IMR-90 (cell line): Measurements from ENCODE around the gene SMIM22. TPM values are rescaled to one million over a fixed set of nuclear protein-coding genes. Genes with fewer than 3 reads are reported as not detected.

Experiments
- ATAC-seq: fragments of 200-7000 bp; cut with Tn5 transposase; 2 replicates; pipeline ENCODE4 v1.9.1; 2020; ENCODE audit warnings: low read depth, mild to moderate bottlenecking, moderate library complexity
- BruUV-seq: library from RNA; stranded (reverse); fragments of 400-500 nt; replicated peaks from 2 replicates; lab custom pipeline; 2021; lab: Mats Ljungman, UMichigan
- CTCF ChIA-PET: fragments of 300-600 bp; formaldehyde crosslinking; extraction: SDS; loops from one replicate; lab custom pipeline; 2021; ENCODE audit warnings: antibody characterized with exemption; lab: Yijun Ruan, JAX
- POLR2A ChIA-PET: fragments of 300-600 bp; sonication (Branson Sonifier 250); formaldehyde crosslinking; loops from one replicate; lab custom pipeline; 2022; ENCODE audit warnings: antibody characterized with exemption; ENCODE audit not compliant: unreplicated experiment; lab: Charles Lee
- DNase-seq: peaks from one replicate; pipeline ENCODE4 v3.0.0; 2013
- H2AFZ ChIP-seq: replicated peaks from 2 replicates; pipeline ENCODE3; 2013; ENCODE audit warnings: low read length, mild to moderate bottlenecking; ENCODE audit not compliant: poor library complexity
- H2AK5ac ChIP-seq: 2 replicates; pipeline ENCODE4 v1.6.1; 2013; ENCODE audit warnings: low read depth, low read length, inconsistent platforms
- H2AK9ac ChIP-seq: replicated peaks from 2 replicates; pipeline ENCODE3; 2013; ENCODE audit warnings: mild to moderate bottlenecking, low read depth, low read length, moderate library complexity; ENCODE audit not compliant: poor library complexity
- H2BK120ac ChIP-seq: 2 replicates; pipeline ENCODE4 v1.6.1; 2013; ENCODE audit warnings: low read depth, low read length, inconsistent platforms
- H2BK15ac ChIP-seq: 3 replicates; pipeline ENCODE4 v1.6.1; 2013; ENCODE audit warnings: low read depth, low read length, inconsistent platforms
- H2BK20ac ChIP-seq: 2 replicates; pipeline ENCODE4 v1.6.1; 2013; ENCODE audit warnings: low read depth, mild to moderate bottlenecking, inconsistent platforms, low read length, moderate library complexity
- H2BK5ac ChIP-seq: 2 replicates; pipeline ENCODE4 v1.6.1; 2013; ENCODE audit warnings: mild to moderate bottlenecking, low read depth, low read length, inconsistent platforms; ENCODE audit not compliant: poor library complexity, severe bottlenecking
- H3K14ac ChIP-seq: replicated peaks from 2 replicates; pipeline ENCODE4 v1.6.1; 2013; ENCODE audit warnings: low read depth, low read length, inconsistent platforms
- H3K18ac ChIP-seq: 2 replicates; pipeline ENCODE4 v1.6.1; 2013; ENCODE audit warnings: low read depth, low read length, control low read depth
- H3K23ac ChIP-seq: 2 replicates; pipeline ENCODE4 v1.6.1; 2013; ENCODE audit warnings: low read depth, low read length, inconsistent platforms
- H3K27ac ChIP-seq: 2 replicates; pipeline ENCODE4 v1.5.1; 2013; ENCODE audit warnings: mild to moderate bottlenecking, control low read depth, low read length; ENCODE audit not compliant: insufficient read depth
- H3K27me3 ChIP-seq: 2 replicates; pipeline ENCODE4 v1.6.1; 2013; ENCODE audit warnings: low read length; ENCODE audit not compliant: control insufficient read depth, insufficient read depth
- H3K36me3 ChIP-seq: 2 replicates; pipeline ENCODE4 v1.6.1; 2013; ENCODE audit warnings: low read length, mixed read lengths; ENCODE audit not compliant: control insufficient read depth, insufficient read depth
- H3K4ac ChIP-seq: 2 replicates; pipeline ENCODE4 v1.6.1; 2013; ENCODE audit warnings: low read depth, low read length, inconsistent platforms
- H3K4me1 ChIP-seq: 2 replicates; pipeline ENCODE4 v1.6.1; 2013; ENCODE audit warnings: low read length, mixed read lengths; ENCODE audit not compliant: control insufficient read depth, insufficient read depth
- H3K4me2 ChIP-seq: 2 replicates; pipeline ENCODE4 v1.6.1; 2013; ENCODE audit warnings: low read depth, mild to moderate bottlenecking, control low read depth, low read length, moderate library complexity
- H3K4me3 ChIP-seq: 2 replicates; pipeline ENCODE4 v1.5.1; 2013; ENCODE audit warnings: low read depth, mild to moderate bottlenecking, control low read depth, low read length, moderate library complexity; ENCODE audit not compliant: insufficient read depth
- H3K56ac ChIP-seq: 2 replicates; pipeline ENCODE4 v1.6.1; 2013; ENCODE audit warnings: low read length, inconsistent platforms; ENCODE audit not compliant: insufficient read depth; ENCODE audit errors: extremely low read depth
- H3K79me1 ChIP-seq, 2 experiments: 2 replicates each; pipeline ENCODE4 v1.6.1; 2013; ENCODE audit warnings: low read length in 2 of 2, inconsistent platforms in 1 of 2, low read depth in 1 of 2
- H3K9ac ChIP-seq: 2 replicates; pipeline ENCODE4 v1.6.1; 2013; ENCODE audit warnings: low read depth, low read length, control low read depth
- H3K9me1 ChIP-seq: 2 replicates; pipeline ENCODE4 v1.6.1; 2013; ENCODE audit warnings: low read length, inconsistent platforms; ENCODE audit not compliant: insufficient read depth
- H3K9me3 ChIP-seq: 2 replicates; pipeline ENCODE4 v1.6.1; 2013; ENCODE audit warnings: low read length; ENCODE audit not compliant: control insufficient read depth, insufficient read depth
- H4K20me1 ChIP-seq: 2 replicates; pipeline ENCODE4 v1.6.1; 2013; ENCODE audit warnings: low read length, inconsistent platforms; ENCODE audit not compliant: insufficient read depth
- H4K5ac ChIP-seq: 2 replicates; pipeline ENCODE4 v1.6.1; 2013; ENCODE audit warnings: mild to moderate bottlenecking, low read depth, low read length, control low read depth
- H4K8ac ChIP-seq, 2 experiments: 2 replicates each; pipeline ENCODE4 v1.6.1; 2013; ENCODE audit warnings: low read depth in 2 of 2, low read length in 2 of 2, control low read depth in 1 of 2, inconsistent platforms in 1 of 2
- H4K91ac ChIP-seq: 2 replicates; pipeline ENCODE4 v1.6.1; 2013; ENCODE audit warnings: low read depth, low read length, inconsistent platforms; ENCODE audit not compliant: insufficient read depth
- CHD1 ChIP-seq: IDR thresholded peaks from 2 replicates; pipeline ENCODE4 v1.6.1; 2012; ENCODE audit warnings: low read depth, low read length, improper control_type of control experiment
- CTCF ChIP-seq: conservative IDR thresholded peaks from 2 replicates; pipeline ENCODE4 v1.5.1; 2012; ENCODE audit warnings: mild to moderate bottlenecking, low read depth, low read length, improper control_type of control experiment
- NFE2L2 ChIP-seq: fragments of 150-350 bp; IDR thresholded peaks from 2 replicates; pipeline ENCODE4 v1.6.1; 2016; ENCODE audit warnings: low read depth, mild to moderate bottlenecking, low read length
- WGBS, 2 experiments: methylation state at CpG; one replicate each; pipeline versions ENCODE4 v1.1.5 to v1.1.7; 2013; ENCODE audit warnings: missing lambda C conversion rate in 2 of 2; ENCODE audit not compliant: insufficient read length in 1 of 2; ENCODE audit errors: extremely low coverage in 2 of 2; 5-methylcytosine and 5-hydroxymethylcytosine counted together
- dilution Hi-C: fragments of 300-500 bp; cut with HindIII; formaldehyde crosslinking; loops from one replicate; pipeline ENCODE4 v1.14.3; 2018; ENCODE audit warnings: low sequenced_read_pairs; ENCODE audit not compliant: unreplicated experiment
- in situ Hi-C: fragments of 300-500 bp; cut with MboI; formaldehyde crosslinking; loops from 3 replicates; pipeline ENCODE4 v1.14.3; 2019; ENCODE audit warnings: low sequenced_read_pairs, inconsistent platforms, mixed read lengths
- intact Hi-C: fragments of 100-400 bp; cut with micrococcal nuclease; formaldehyde crosslinking; loops from 2 replicates; pipeline ENCODE4 v1.10.0; 2022
- polyA plus RNA-seq, 3 experiments: library from polyadenylated mRNA; depleted of rRNA; stranded (reverse); fragments of >200 nt; gene quantifications; 2 replicates each; pipeline ENCODE4 v1.2.3, GENCODE V29; 2012; ENCODE audit warnings: low replicate concordance in 1 of 3
- total RNA-seq: library from RNA; depleted of rRNA; stranded (reverse); fragments of >200 nt; gene quantifications from 2 replicates; pipeline ENCODE4 v1.2.3, GENCODE V29; 2012

The SMIM22 gene
- total and polyA plus RNA-seq, 2 of the 4 experiments (the other 2 are of a cell fraction), result not detected

- Histone ChIP-seq H2BK20ac (no peak overlapping the region), H2BK5ac (no peak overlapping the region), H4K5ac (no peak overlapping the region), H3K4me2 (no peak overlapping the region), H3K9me1 (no peaks in the 10 kb centered on the region), H4K91ac (no peak overlapping the region), H4K8ac (no peak overlapping the region), H3K4me3 (no peak overlapping the region), H2BK15ac (no peak overlapping the region), H3K9ac (no peak overlapping the region), H4K20me1 (no peaks in the 10 kb centered on the region; the same call in 1 of the 2 replicates), H3K4ac (no peak overlapping the region), H2AK5ac (no peak overlapping the region), H3K36me3 (peaks cover 63% of the 10 kb centered on the region), H3K56ac (no peak overlapping the region), H2BK120ac (no peak overlapping the region), H3K27ac (no peak overlapping the region), H3K9me3 (no peaks in the 10 kb centered on the region), H3K23ac (no peak overlapping the region), H3K79me1 (peaks cover 16 to 19% of the 10 kb centered on the region in 2 experiments; a peak in 3 of 4 replicates), H3K14ac (no peak overlapping the region), H2AK9ac (no peak overlapping the region), H3K27me3 (no peaks in the 10 kb centered on the region), H3K18ac (no peak overlapping the region), H3K4me1 (no peaks in the 10 kb centered on the region), H2AFZ (no peak overlapping the region)
- intact Hi-C loops (no loop called here), dilution Hi-C loops (no loop called here), in situ Hi-C loops (loop anchor here (10.0 kb wide), 1 partner anchor 194 kb away; the partner anchor contains the start of gene SEC14L5)
- POLR2A ChIA-PET, result no interaction called here
- CTCF ChIA-PET, result no interaction called here
- ATAC-seq (no peak), DNase-seq (no peak)
- no TSS peak for BruUV-seq
- WGBS, 2 experiments, result 93% methylated on average over 17 of the region's 23 CpGs; no CpG with 5 or more reads in 1 of the 2 experiments
- TF ChIP-seq NFE2L2 (no peak), CHD1 (no peak), CTCF (no peak)
These were observed 34.8 kb upstream of the SMIM22 start for GRCh38 chr16:4760221-4760910.
